HG03575 (cell line): ENCODE data around the gene EXOC4.

Experiments used
- ATAC-seq: cut with Tn5 transposase; IDR thresholded peaks from one replicate; pipeline ENCODE4 v1.9.1; 2021; ENCODE audit not compliant: unreplicated experiment, insufficient number of reproducible peaks, low FRiP score; ENCODE audit errors: extremely low read depth

EXOC4 gene

DNA sequence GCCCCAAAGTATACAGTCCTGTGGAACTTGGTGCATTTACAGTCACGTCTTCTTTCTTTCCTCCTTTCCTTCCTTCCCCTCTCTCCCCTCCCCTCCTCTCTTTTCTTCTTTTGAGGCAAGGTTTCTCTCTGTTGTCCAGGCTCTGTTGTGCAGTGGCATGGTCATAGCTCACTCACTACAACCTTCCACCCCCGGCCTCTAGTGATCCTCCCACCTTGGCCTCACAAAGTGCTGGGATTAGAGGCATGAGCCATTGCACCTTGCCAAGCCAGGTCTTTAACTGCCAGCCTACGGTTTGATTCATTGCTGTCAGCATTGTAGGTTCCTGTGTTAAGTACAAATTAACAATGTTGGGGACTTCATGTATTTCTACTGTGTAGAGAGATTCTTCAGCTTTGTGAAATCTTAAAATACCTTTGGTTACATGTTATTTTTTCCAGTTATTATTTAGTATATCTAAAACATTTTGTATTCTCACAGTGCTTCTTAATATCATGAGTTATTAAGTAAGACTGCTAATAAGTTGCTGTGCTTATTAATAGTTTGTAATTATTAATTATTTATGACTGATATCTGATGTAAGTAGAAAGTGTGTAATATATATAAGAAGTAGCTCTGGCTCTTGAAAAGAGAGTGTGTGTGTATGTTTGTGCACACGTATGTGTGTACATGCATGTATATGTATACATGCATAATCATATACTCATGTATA is 320.8 kb downstream of the EXOC4 start:
- ATAC-seq = no peak

DNA sequence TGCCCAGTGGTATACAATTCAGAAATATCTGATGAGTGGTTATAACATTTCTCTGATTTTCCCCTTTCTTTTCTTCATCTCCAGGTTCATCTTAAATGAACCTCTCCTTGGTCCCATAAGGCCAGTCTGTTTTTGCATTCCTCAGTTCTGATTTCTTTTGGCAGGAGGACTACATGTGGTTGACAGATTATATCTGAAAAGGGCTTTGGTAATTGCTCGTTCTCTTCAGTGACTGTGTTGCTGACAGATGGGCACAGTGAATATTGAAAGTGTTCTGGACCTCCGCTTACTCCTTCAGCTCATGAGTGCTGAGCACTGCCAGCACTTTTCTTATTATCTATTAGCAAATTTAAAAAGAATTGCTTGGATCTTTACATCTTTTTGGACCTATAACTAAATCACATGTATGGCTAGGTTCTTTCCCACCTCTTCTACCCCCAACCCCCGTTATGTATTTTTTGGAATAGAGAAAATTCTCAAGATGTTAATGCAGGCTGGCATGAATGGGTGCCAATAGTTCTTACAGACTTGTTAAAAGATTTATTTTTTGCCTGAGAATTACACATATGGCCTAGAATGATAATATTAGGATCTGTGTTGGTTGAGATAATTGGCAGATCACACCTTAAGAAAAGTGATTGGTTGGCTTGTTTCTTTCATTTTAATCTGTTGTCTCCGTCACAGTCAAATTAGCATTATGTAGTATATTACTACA is 323.0 kb downstream of the EXOC4 start:
- no peak for ATAC-seq

DNA sequence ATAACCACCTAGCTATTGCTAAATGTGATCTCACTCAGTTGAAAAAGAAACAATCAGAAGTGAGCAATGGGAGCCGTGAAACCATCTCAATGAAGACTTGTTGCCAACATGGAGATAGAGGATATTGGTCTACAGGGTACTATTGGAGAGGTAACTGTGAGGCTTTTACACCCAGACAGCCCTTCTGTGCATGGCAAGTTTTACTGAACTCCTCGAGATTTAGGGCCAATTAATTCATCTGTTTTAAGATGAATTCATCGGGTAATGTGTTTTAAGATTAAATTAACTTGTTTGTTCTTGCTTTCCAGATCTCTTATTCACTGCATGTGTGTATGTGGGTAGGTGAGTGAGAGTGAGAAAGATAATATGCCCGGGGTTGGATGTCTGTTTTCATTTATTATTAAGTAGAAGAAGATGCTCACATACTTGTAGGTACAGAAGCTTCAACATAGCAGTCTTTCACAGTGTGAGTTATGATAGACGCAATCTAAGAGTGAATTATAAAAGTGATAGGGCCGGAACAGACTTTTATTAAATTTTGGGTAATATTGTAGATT is 323.8 kb downstream of the EXOC4 start:
- no peak for ATAC-seq

DNA sequence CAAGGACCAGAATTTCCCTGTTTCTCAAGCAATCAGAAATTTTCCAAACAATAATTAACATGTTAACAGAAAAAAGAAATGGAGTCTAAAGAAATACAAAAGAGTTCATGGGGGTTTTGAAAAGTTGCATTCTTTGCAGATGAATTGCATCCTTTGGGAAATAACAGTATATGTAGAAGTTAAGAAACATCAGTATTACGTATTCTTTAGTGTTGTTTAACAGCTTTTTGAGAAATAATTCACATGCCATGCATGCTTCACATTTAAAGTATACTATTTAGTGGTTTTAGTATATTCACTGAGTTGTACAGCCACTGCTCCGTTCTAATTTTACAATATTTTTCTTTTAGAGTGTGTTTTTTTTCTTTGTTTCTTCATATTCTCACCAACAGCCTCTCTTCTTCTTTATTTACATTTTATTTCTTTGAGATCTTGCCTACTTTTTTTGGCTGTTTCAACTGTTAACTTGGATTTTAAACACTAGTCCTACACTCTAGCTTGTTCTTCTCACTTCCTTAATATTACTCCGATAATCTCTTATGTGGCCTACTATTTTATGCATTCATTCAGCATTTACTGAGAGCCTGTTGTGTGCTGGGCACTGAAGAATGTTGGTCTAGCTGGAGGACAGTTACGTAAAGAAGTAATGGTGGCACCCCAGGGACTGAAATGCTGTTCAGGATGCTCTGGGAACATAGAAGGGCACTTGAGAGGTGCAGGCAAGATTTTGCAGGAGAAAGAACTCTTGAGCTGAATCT is 330.1 kb downstream of the EXOC4 start:
- no peak for ATAC-seq

DNA sequence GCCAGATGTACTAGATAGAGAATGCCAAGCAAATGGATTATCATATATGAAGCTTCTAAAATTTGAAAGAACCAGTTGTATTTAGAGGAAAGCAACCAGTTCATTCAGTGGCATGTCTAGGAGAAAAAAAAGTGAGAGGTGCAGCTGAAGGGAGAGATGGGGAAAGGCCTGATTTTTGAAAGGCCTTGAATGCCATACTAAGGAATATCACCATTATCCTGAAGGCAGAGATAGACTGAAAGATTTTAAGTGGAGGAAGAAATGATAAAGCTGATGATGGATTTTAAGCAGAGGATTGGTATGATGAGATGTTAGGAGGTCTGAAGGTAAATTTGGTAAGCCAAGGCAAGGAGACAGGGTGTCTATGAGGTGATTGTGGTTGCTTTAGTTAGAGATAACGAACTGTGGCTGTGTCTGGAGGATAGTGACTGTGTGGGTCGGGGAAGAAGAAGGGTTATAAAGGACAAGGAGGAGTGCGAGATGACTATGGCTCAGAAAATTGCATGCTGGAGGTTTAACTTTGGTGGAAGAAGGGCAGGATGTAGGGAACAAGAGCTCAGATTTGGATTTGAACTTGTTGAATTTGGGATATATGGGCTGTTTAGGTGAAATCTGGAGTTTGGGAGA is 330.8 kb downstream of the EXOC4 start:
- no peak for ATAC-seq

DNA sequence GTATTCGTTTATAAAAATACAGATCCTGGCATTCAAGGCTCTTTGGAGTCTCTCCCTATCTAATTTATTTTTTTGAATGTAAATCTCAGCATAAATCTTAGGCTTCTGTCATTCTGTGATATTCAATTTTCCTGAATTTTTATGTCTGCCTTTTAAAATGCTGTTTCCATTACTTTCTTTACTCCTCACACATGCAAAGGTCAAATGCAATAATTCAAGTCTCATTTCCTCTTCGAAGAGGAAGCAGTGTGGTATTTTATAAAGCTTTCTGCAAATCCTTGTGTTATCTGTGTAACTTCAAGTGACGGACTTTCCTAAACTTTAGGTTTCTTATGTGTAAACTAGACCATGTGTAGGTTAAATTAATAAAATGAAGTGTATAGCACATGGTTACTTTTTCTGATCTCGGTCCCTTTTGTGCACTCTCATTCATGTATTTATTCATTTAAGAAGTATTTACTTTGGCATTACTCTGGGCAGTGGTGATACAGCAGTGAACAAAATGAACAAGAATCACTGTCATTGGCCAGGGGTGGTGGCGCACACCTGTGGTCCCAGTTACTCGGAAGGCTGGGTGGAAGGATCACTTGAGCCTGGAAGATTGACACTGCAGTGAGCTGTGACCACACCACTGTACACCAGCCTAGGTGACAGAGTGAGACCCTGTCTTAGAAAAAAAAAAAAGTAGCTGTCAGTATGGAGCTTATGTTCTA is 332.2 kb downstream of the EXOC4 start:
- ATAC-seq = no peak

DNA sequence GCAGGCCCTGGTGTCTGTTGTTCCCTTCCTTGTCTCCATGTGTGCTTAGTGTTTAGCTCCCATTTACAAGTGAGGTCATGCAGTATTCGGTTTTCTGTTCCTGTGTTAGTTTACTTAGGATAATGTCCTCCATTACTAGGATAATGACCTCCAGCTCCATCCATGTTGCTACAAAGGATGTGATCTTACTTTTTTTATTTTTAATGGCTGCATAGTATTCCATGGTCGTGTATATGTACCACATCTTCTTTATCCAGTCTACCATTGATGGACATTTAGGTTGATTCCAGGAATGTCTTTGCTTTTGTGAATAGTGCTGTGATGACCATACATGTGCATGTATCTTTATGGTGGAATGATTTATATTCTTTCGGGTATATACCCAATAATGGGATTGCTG is 333.4 kb downstream of the EXOC4 start:
- no peak for ATAC-seq

DNA sequence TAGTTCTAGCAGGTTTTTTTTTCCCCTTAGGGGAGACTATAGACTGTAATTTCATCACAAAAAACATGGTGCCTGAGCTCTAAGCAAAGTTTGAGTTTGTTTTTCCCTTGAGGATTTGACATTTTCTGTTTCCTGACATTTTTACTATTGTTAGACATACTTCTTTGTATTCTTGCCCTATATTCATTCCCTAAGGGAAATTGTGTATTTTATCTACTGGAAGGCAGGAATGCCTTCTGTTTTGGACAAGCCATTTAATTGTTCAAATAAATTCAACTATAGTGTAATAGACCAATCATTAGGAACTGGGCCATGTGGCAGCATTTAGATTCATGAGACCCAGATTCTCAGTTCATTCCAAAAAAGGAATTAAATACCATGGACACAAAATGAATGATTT is 335.0 kb downstream of the EXOC4 start:
- no peak for ATAC-seq

DNA sequence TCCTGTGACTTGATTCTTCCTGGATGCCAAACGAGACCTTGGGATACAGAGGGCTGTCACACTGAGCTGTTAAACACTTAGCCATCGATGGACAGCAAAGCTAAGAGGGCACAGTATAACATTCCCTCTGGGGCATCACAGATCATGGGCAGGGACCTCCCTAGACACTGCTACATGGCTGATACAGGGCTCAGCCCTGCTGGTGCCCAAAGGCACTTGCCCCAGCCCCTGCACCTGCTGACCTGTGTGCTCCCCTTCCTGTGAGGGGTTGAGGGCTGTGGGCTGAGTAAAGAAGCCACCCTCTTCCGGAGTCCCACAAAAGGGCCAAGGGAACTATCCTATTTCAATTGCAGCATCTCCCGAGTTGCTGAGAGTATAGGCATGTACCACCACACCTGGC is 337.9 kb downstream of the EXOC4 start:
- no peak for ATAC-seq

DNA sequence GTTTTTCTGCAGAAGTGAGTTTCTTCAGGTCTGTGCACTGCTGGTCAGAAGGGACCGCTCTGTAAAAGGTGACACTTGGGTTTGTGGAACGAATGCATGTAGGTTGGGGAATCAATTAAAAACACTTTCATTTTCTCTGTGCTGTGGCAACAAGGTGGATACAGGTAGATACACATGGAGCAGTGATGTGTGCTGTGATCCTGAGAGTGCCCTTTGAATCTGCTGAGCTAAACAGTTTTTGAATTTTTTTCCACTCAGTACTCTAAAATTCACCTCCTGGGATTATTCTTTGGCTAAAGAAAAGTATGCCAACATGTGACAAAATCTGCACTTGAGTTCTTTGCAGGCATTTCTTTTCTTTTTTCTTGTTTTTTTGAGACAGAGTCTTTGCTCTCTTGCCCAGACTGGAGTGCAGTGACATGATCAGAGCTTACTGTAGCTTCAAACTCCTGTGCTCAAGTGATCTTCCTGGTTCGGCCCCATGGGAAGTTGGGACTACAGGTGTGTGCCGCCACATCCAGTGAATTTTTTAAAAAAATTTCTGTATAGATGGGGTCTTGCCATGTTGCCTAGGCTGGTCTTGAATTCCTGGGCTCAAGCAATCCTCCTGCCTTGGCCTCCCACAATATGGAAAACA is 338.9 kb downstream of the EXOC4 start:
- ATAC-seq = no peak

DNA sequence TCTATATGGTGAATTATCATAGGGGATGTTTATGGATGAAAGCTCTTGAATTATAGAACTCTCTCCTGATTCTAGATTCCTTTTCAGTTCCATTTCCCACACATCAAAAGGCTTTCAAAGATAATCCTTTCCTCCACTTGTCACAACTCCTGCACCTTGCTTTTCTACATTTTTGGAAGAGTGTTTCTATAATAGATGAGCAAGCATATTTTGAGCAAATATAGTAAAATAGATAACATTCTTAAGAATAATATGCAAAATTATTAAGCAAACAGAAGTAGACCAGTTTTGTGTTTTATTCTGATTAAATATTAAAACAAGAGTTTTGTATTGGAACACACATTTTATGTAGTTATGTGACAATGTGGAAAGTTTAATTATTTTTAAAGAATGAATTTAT is 340.7 kb downstream of the EXOC4 start:
- no peak for ATAC-seq

DNA sequence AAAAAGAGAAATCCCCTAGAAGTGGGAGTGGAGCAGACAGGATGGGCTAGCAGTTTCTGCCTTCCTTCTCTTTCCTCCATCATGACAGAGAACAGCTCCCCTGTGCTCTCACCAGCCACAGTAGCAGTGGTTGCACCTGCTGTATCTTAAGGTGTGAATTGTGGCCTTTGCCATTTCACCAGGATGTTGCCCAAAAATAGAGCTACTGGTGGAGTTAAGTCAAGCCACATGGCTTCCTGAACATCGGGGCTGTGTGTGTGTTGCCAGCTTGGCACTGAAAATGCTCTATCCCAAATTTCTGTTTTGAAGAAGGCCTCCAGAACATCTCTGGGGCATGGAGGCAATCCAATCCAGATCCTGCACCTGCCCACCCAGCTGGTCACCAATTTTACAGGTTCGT is 348.7 kb downstream of the EXOC4 start:
- no peak for ATAC-seq

DNA sequence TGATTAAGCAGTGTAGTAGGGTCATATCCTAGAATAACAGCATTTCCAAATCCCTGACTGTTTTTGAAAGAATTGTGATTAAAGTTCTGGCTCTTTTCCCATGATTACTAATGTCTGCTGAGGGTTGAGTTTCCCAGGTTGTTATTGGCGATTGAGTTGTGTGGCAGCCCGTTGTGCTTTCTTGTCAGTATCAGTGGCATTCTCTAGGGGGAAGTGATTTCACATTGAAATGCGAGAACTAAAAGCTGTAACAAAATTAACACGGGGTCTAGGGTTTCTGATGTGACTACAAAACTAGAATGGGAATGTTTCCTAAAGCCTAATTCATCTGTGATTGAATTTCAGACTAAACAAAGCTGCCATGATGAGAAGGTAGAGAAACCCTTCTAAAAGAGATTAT is 349.4 kb downstream of the EXOC4 start:
- ATAC-seq = no peak

DNA sequence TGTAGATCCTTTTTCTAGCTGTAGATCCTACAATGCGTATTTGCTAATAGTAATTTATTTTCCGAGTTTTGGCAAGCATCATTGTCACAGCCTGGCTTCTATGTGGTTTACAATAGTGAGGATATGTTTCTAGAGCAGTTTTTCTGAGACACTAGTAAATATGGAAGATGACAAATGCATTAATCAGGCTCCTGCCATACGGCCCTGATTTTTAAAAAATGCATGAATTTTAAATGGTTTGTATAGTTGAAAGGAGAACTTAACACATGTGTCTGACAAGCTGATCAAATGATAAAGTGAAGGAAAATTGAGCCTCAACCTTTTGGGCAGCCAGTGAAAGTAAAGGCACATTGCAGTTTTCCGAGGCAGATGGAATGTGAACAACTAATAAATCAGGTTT is 354.1 kb downstream of the EXOC4 start:
- no peak for ATAC-seq

DNA sequence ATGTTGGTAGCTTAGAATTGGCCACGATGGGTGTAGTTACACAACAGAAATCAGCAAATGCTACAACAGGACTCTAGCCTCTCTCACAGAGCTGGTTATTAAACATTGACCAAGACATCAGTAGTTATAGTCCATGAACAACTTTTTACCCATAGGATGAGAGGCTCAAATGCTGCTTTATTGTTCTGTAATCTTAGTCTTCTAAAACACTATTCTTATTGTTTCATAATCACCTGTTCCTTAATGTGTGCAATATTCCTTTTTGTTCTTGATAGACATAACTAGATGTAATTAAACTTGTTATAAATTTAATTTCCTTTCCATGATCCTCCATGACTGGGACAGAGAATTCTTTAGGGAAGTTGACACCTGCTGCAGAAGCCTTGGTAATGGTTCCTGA is 356.9 kb downstream of the EXOC4 start:
- ATAC-seq = no peak

DNA sequence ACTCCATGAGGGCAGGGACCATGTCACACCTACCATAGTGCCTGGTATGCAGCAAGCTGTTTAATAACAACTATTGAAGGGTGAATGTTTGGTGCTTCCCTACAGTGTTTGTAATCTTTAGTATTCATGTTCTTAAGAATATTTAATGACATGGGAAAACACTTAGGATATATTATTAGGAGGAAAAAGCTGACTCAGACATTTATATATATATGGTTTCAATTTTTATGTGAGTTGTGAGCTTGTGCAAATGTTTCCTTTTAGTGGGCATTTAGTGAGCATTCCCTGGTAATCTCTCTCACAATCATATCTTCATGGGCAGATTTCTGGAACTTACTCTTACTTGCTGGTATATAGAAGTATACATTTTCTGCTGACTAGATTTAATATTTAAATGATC is 359.1 kb downstream of the EXOC4 start:
- no peak for ATAC-seq

DNA sequence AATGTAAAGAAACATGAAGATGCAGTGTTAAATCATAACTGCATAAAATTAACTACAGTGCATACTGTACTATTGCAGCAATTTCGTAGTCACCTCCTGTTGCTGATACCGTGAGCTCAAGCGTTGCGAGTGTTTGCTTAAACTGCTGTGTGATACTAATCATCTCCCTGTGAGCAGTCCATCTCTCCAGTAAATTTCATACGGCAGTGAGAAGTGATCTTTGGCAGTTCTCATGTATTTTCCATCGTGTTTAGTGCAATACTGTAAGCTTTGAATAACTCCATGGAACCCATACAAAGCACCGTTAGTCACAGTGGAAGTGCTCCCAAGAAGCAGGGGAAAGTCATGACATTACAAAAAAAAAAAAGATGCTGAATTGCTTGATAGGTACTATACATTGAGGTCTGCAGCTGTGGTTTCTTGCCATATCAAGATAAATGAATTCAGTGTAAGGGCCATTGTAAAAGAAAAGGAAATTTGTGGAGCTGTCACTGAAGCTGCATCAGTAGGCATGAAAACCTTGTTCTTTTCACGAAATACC is 360.4 kb downstream of the EXOC4 start:
- ATAC-seq = no peak

DNA sequence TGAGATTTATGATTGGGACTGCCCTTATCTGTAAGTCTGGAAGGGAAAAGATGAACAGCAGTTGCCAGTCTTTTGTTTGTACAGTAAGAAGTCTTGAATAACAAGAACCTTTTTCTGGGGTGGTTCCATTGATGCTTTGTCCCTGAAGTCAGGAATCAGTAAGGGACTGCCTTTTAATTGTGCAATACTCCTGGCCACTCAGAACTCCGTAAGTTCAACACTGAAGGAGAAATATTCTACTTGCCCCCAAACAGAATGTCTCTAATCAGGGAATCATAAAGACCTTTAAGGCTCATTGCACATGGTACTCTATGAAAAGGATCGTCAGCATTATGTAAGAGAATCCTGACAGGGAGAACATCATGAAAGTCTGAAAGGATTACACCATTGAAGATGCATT is 361.4 kb downstream of the EXOC4 start:
- no peak for ATAC-seq
